Lower lobe of right lung (tissue), 2 donors: ENCODE results near the gene WSCD2. TPM values are rescaled to one million over a fixed set of nuclear protein-coding genes. Genes with fewer than 3 reads are reported as not detected.

Experiments used
- ATAC-seq, 2 donors: fragments of 200-7000 bp; cut with Tn5 transposase; one replicate each; pipeline ENCODE4 v1.9.1; 2020 to 2022; ENCODE audit warnings: mild to moderate bottlenecking in 2 of 2, moderate library complexity in 2 of 2
- DNase-seq: peaks from one replicate; pipeline ENCODE4 v3.0.0-alpha.2; 2020
- H3K27ac ChIP-seq: fragments of 200-600 bp; one replicate; pipeline ENCODE4 v1.8.0; 2022
- H3K27me3 ChIP-seq: fragments of 200-600 bp; one replicate; pipeline ENCODE4 v1.8.0; 2022; ENCODE audit warnings: low read depth
- H3K36me3 ChIP-seq: fragments of 200-600 bp; one replicate; pipeline ENCODE4 v1.8.0; 2022; ENCODE audit warnings: mild to moderate bottlenecking
- H3K4me1 ChIP-seq: fragments of 200-600 bp; one replicate; pipeline ENCODE4 v1.8.0; 2022
- H3K4me3 ChIP-seq: fragments of 200-600 bp; one replicate; pipeline ENCODE4 v1.8.0; 2022; ENCODE audit warnings: mild to moderate bottlenecking
- H3K9me3 ChIP-seq: fragments of 200-600 bp; one replicate; pipeline ENCODE4 v1.8.0; 2022
- CTCF ChIP-seq: fragments of 200-600 bp; IDR thresholded peaks from one replicate; pipeline ENCODE4 v1.8.0; 2022; ENCODE audit warnings: antibody characterized with exemption, mild to moderate bottlenecking
- intact Hi-C: fragments of 100-400 bp; cut with DNase I; formaldehyde crosslinking; loops from one replicate; pipeline ENCODE4 v1.11.0; 2022
- total RNA-seq: library from RNA; stranded (reverse); fragmentation: NEBNext Ultra II Directional; extraction: Animal tissue kit (Norgen Biotek cat#: 25700); gene quantifications from one replicate; pipeline ENCODE4 v1.2.1, GENCODE V29; 2021
- donor health status: DM: no; HTN: yes; CAD: no; lungs with severe emphysema.

WSCD2 gene
- total RNA-seq, 1 donor from 2014 or later: 0.89 TPM

GRCh38 chr12:108119974-108120862 is 8.9 kb upstream of the WSCD2 start:
- no peak for TF ChIP-seq CTCF
- H3K27me3 ChIP-seq: peaks cover 4% of the 10 kb centered on the region
- no peaks in the 10 kb centered on the region for H3K9me3 ChIP-seq
- no peaks in the 10 kb centered on the region for H3K4me1 ChIP-seq
- intact Hi-C loops: no loop called here
- no peak overlapping the region for H3K4me3 ChIP-seq
- H3K36me3 ChIP-seq: no peaks in the 10 kb centered on the region
- no peak overlapping the region for H3K27ac ChIP-seq
- no peak for DNase-seq
- no peak for ATAC-seq

GRCh38 chr12:108120863-108121165 is 8.3 kb upstream of the WSCD2 start:
- no peak for TF ChIP-seq CTCF
- H3K27ac ChIP-seq: no peak overlapping the region
- no peaks in the 10 kb centered on the region for H3K4me1 ChIP-seq
- H3K9me3 ChIP-seq: no peaks in the 10 kb centered on the region
- no peaks in the 10 kb centered on the region for H3K36me3 ChIP-seq
- no peak overlapping the region for H3K4me3 ChIP-seq
- intact Hi-C loops: no loop called here
- H3K27me3 ChIP-seq: peaks cover 4% of the 10 kb centered on the region
- no peak for DNase-seq
- no peak for ATAC-seq

GRCh38 chr12:108121320-108121719 is 7.8 kb upstream of the WSCD2 start:
- ATAC-seq (no peak), DNase-seq (no peak)
- TF ChIP-seq CTCF: no peak
- Histone ChIP-seq H3K9me3 (no peaks in the 10 kb centered on the region), H3K36me3 (no peaks in the 10 kb centered on the region), H3K4me1 (no peaks in the 10 kb centered on the region), H3K27me3 (peaks cover 4% of the 10 kb centered on the region), H3K4me3 (no peak overlapping the region), H3K27ac (no peak overlapping the region)
- intact Hi-C loops: no loop called here

GRCh38 chr12:108121728-108122471 is 7.2 kb upstream of the WSCD2 start:
- intact Hi-C loops: no loop called here
- no peaks in the 10 kb centered on the region for H3K9me3 ChIP-seq
- peaks cover 6% of the 10 kb centered on the region for H3K27me3 ChIP-seq
- DNase-seq (no peak), ATAC-seq (no peak)
- no peaks in the 10 kb centered on the region for H3K36me3 ChIP-seq
- H3K4me3 ChIP-seq: no peak overlapping the region
- H3K27ac ChIP-seq: no peak overlapping the region
- no peaks in the 10 kb centered on the region for H3K4me1 ChIP-seq
- TF ChIP-seq CTCF: no peak

GRCh38 chr12:108122644-108123043 is 6.4 kb upstream of the WSCD2 start:
- Histone ChIP-seq H3K4me1 (no peaks in the 10 kb centered on the region), H3K27me3 (peaks cover 9% of the 10 kb centered on the region), H3K9me3 (no peaks in the 10 kb centered on the region), H3K27ac (no peak overlapping the region), H3K36me3 (no peaks in the 10 kb centered on the region), H3K4me3 (no peak overlapping the region)
- ATAC-seq: no peak
- no peak for TF ChIP-seq CTCF
- intact Hi-C loops: no loop called here
- DNase-seq: no peak
